ENCODE data around the gene SETD1A.

Gene SETD1A

GRCh38 chr16:30996985-30997724, 39.6 kb downstream of the SETD1A start:
- Mint-ChIP-seq H3K9me3 (no peaks in the 10 kb centered on the region), H3K27me3 (no peaks in the 10 kb centered on the region), H3K36me3 (ENCODE audit: insufficient read depth) (peaks cover 4% of the 10 kb centered on the region), H3K27ac (peak overlapping the region; percentile 15 to 75), H3K4me1 (ENCODE audit: low read depth in 2 of 2) (peaks cover 4 to 7% of the 10 kb centered on the region in 2 donors), H3K4me3 (peak overlapping the region; percentile 77 to 81)
- DNase-seq = peak; percentile 54 to 60 (median 60)
- ATAC-seq (replicated peaks) = peak; percentile 98

- H3K4me3 Mint-ChIP-seq = peak overlapping the region; percentile 77 to 81
- H3K4me1 Mint-ChIP-seq (ENCODE audit: low read depth in 2 of 2) = peaks cover 4 to 7% of the 10 kb centered on the region in 2 donors
- no peaks in the 10 kb centered on the region for H3K9me3 Mint-ChIP-seq
- no peak for DNase-seq
- H3K27ac Mint-ChIP-seq = peak overlapping the region in 1 of 2 donors; percentile 15
- peaks cover 4% of the 10 kb centered on the region for H3K36me3 Mint-ChIP-seq (ENCODE audit: insufficient read depth)
- ATAC-seq (replicated peaks) = no peak
- H3K27me3 Mint-ChIP-seq = no peaks in the 10 kb centered on the region
Observed at GRCh38 chr16:30997725-30998711, 40.5 kb downstream of the SETD1A start.

DNA sequence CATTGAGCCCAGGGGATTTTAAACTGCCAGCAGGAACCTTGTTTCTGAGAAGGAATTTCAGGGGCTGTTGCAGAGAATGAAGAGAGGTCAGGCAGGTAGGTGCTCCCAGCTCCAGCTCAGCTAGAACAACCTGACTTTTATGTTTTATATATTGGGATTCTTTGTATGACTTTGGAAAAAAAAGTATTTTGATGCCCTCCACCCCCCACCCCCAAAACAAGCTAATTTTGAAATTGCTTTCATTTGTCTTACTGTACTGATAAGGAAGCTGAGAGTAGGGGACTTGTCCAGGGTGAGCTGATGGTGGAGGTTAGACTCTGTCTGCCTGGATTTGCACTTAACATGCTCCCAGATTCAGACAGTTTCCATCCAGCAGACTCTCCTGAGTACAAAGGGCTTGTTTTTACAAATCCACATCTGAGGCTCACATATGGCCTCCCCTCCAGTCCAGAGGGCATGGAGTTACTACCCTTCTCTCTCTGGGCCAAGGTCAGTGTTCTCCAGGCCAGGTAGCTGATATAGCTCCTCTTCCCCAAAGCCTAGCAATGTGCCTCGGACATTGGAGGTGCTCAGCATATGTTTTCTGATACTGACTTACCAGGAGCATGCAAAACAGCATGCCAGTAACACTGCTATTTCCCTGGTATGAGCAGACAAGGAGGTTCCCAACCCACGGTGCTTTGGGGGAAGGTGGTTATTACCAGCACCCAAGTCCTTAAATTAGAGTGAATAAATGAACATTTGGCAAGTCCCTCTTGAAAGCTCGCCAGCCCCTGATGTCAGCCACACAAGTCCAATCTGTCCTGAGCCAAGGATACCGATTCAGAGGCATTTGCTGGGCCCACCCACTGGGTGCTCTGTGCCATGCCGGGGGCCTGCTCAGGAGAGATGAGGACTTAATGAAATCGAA, 41.6 kb downstream of the SETD1A start:
- ATAC-seq (replicated peaks) = no peak
- DNase-seq = no peak
- peaks cover 4 to 7% of the 10 kb centered on the region in 2 donors for H3K4me1 Mint-ChIP-seq (ENCODE audit: low read depth in 2 of 2)
- peaks cover 4% of the 10 kb centered on the region for H3K36me3 Mint-ChIP-seq (ENCODE audit: insufficient read depth)
- H3K27me3 Mint-ChIP-seq = no peaks in the 10 kb centered on the region
- H3K27ac Mint-ChIP-seq = no peak overlapping the region
- H3K4me3 Mint-ChIP-seq = no peak overlapping the region
- no peaks in the 10 kb centered on the region for H3K9me3 Mint-ChIP-seq

DNA sequence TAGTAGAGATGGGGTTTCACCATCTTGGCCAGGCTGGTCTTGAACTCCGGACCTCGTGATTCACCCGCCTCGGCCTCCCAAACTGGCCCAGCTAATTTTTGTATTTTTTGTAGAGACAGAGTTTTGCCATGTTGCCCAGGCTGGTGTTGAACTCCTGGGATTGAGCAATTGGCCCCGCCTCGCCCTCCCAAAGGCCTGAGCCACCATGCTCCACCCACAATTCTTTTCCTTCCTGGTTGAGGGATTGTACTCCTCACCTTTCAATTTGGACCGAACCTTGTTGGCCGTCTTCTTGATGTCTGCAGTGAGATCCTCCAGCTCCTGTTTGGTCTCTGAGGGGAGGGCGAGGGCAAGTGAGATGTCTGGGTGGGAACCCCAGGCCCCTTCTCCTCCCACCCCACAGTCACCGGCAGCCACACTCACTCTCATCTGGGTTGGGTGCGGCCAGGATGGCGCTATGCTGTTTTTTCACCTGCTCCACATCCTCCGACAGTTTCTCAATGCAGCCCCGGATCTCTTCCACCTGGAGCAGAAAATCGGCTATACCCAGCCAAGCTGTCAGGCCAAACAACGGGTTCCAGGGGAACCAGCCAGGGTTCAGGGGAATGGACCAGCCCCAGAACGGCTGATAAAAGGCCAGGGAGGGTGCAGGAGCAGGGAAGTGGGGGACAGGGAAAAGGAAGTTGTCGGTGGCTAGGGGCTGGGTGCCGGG, 43.3 kb downstream of the SETD1A start:
- Mint-ChIP-seq H3K4me3 (no peak overlapping the region), H3K27me3 (peaks cover 0 to 2% of the 10 kb centered on the region in 2 donors), H3K36me3 (ENCODE audit: insufficient read depth) (no peaks in the 10 kb centered on the region), H3K4me1 (ENCODE audit: low read depth in 2 of 2) (peaks cover 4 to 7% of the 10 kb centered on the region in 2 donors), H3K27ac (no peak overlapping the region), H3K9me3 (no peaks in the 10 kb centered on the region)
- no peak for ATAC-seq (replicated peaks)
- no peak for DNase-seq

GRCh38 chr16:31001507-31002249, 44.1 kb downstream of the SETD1A start:
- Mint-ChIP-seq H3K4me1 (ENCODE audit: low read depth in 2 of 2) (peaks cover 0 to 5% of the 10 kb centered on the region in 2 donors), H3K27ac (peak overlapping the region in 1 of 2 donors; percentile 36)
- no peak for DNase-seq

DNA sequence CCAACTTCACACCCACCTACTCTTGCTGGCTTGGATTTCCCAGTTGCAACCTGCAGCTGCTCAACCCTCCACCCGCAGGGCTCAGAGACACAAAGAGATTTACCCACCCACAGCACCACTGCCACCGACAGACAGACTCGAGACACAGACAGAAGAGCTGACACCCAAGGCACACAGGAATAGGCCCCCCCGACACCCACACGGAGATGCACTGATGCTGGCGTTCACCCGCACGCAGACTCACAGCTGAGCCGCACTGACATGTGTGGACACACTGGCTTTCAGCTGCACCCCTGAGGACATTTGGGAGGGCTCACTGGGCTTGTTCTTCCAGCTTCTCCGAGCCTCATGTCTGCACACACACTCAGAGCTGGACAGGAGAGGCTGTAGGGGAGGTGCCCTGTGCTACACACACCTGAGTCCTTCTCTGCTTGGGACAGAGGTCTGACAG, 44.7 kb downstream of the SETD1A start:
- peaks cover 0 to 12% of the 10 kb centered on the region in 2 donors for H3K27me3 Mint-ChIP-seq
- no peaks in the 10 kb centered on the region for H3K9me3 Mint-ChIP-seq
- H3K27ac Mint-ChIP-seq = peak overlapping the region in 1 of 2 donors; percentile 36
- ATAC-seq (replicated peaks) = no peak
- H3K4me1 Mint-ChIP-seq (ENCODE audit: low read depth in 2 of 2) = peaks cover 0 to 2% of the 10 kb centered on the region in 2 donors
- no peak for DNase-seq
- no peak overlapping the region for H3K4me3 Mint-ChIP-seq
- no peaks in the 10 kb centered on the region for H3K36me3 Mint-ChIP-seq (ENCODE audit: insufficient read depth)

More at GRCh38 chr16:31001507-31002249, 44.1 kb downstream of the SETD1A start:
- H3K27me3 Mint-ChIP-seq = peaks cover 0 to 10% of the 10 kb centered on the region in 2 donors
- no peak overlapping the region for H3K4me3 Mint-ChIP-seq
- no peaks in the 10 kb centered on the region for H3K36me3 Mint-ChIP-seq (ENCODE audit: insufficient read depth)
- H3K9me3 Mint-ChIP-seq = no peaks in the 10 kb centered on the region
- no peak for ATAC-seq (replicated peaks)

GRCh38 chr16:31002862-31003341, 45.3 kb downstream of the SETD1A start:
- Mint-ChIP-seq H3K9me3 (no peaks in the 10 kb centered on the region), H3K27me3 (peaks cover 0 to 12% of the 10 kb centered on the region in 2 donors), H3K4me1 (ENCODE audit: low read depth in 2 of 2) (peaks cover 0 to 2% of the 10 kb centered on the region in 2 donors), H3K4me3 (no peak overlapping the region), H3K36me3 (ENCODE audit: insufficient read depth) (no peaks in the 10 kb centered on the region), H3K27ac (peak overlapping the region in 1 of 2 donors; percentile 47)
- DNase-seq = no peak
- no peak for ATAC-seq (replicated peaks)

GRCh38 chr16:31003744-31004143, 46.2 kb downstream of the SETD1A start:
- Mint-ChIP-seq H3K4me3 (no peak overlapping the region), H3K4me1 (ENCODE audit: low read depth in 2 of 2) (peaks cover 0 to 2% of the 10 kb centered on the region in 2 donors)

DNA sequence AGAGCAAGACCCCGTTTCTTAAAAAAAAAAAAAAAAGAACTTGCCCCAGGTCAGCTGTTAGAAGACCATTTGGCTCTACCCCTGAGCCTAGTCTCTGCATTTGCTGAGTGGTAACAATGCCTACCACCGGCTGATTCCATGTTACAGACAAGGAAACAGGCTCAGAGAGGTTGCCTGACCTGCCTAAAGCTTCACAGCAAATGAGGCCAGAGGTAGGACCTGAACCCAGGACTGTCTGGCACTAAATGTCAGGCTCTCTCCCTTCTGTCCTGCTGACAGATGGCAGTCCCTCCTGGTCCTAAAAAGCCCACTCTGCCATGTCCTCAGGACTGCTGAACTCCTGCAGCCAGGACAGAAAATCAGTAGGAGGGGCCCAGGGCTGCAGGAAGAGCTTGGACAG, 47.1 kb downstream of the SETD1A start:
- Mint-ChIP-seq H3K4me1 (ENCODE audit: low read depth in 2 of 2) (peaks cover 0 to 2% of the 10 kb centered on the region in 2 donors), H3K27ac (no peak overlapping the region), H3K36me3 (ENCODE audit: insufficient read depth) (no peaks in the 10 kb centered on the region), H3K4me3 (no peak overlapping the region), H3K9me3 (no peaks in the 10 kb centered on the region), H3K27me3 (peaks cover 8 to 29% of the 10 kb centered on the region in 2 donors)
- ATAC-seq (replicated peaks) (no peak), DNase-seq (no peak)

More at GRCh38 chr16:31003744-31004143, 46.2 kb downstream of the SETD1A start:
- peaks cover 0 to 20% of the 10 kb centered on the region in 2 donors for H3K27me3 Mint-ChIP-seq
- DNase-seq = no peak
- ATAC-seq (replicated peaks) = no peak
- H3K36me3 Mint-ChIP-seq (ENCODE audit: insufficient read depth) = no peaks in the 10 kb centered on the region
- peak overlapping the region; percentile 44 to 47 for H3K27ac Mint-ChIP-seq
- no peaks in the 10 kb centered on the region for H3K9me3 Mint-ChIP-seq

DNA sequence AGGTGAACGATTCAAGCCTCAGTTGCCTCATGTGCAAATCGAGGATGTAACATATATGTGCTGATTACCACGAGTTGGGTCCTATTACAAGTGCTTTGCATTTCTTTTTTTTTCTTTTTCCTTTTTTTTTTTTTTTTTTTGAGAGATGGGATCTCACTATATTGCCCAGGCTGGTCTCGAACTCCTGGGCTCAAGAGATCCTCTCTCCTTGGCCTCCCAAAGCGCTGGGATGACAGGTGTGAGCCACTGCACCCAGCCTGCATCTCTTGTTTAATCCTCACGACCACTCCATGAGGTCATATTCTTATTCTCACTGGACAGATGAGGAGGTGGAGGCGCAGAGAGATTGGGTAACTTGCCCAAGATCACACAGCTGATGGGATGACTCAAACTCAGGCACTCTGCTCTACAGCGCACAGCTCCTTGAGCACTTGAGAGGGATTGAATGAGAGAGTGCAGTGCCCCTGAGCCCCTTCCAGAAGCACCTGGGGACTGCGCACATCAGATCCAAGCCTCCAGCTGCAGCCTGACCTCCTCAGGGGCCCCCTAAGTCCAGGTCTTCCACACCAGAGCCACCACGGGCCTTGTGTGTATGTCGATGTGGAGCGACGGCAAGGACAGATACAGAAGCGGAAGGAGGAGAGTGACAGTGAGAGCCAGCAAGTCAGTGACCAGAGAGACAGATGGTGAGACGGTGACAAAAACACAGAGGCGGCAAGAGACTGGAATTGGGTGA, 48.0 kb downstream of the SETD1A start:
- H3K4me1 Mint-ChIP-seq (ENCODE audit: low read depth in 2 of 2) = peaks cover 0 to 3% of the 10 kb centered on the region in 2 donors
- H3K4me3 Mint-ChIP-seq = no peak overlapping the region
- no peaks in the 10 kb centered on the region for H3K36me3 Mint-ChIP-seq (ENCODE audit: insufficient read depth)
- ATAC-seq (replicated peaks) (no peak), DNase-seq (no peak)
- H3K9me3 Mint-ChIP-seq = no peaks in the 10 kb centered on the region
- no peak overlapping the region for H3K27ac Mint-ChIP-seq
- H3K27me3 Mint-ChIP-seq = peaks cover 14 to 36% of the 10 kb centered on the region in 2 donors

DNA sequence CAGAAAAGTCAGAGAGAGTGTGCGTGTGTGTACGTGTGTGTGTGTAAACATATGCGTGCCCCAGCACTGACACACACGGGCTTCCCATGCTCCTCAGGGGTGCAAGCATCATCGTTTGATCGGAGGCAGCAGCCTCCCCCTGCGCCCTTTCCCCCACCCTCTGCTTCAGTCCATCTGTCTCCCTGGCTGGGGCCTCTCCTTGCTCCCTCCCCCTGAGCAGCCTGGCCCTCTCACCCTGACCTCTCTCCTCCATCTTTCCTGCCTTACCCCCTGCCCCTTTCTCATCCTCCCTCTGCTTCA, 48.5 kb downstream of the SETD1A start:
- H3K27me3 Mint-ChIP-seq = peaks cover 17 to 38% of the 10 kb centered on the region in 2 donors
- H3K4me3 Mint-ChIP-seq = no peak overlapping the region
- no peak overlapping the region for H3K27ac Mint-ChIP-seq

More for the DNA sequence above, 48.5 kb downstream of the SETD1A start:
- no peaks in the 10 kb centered on the region for H3K9me3 Mint-ChIP-seq
- DNase-seq (no peak), ATAC-seq (replicated peaks) (no peak)
- peaks cover 0 to 3% of the 10 kb centered on the region in 2 donors for H3K4me1 Mint-ChIP-seq (ENCODE audit: low read depth in 2 of 2)
- H3K36me3 Mint-ChIP-seq (ENCODE audit: insufficient read depth) = no peaks in the 10 kb centered on the region
